Measurements from ENCODE around the gene PSTPIP1. TPM values are rescaled to one million over a fixed set of nuclear protein-coding genes. Genes with fewer than 3 reads are reported as not detected.

PSTPIP1 gene
- total and polyA plus RNA-seq, 2 experiments from 2014 or later: 0.80 TPM; not detected in 1

DNA sequence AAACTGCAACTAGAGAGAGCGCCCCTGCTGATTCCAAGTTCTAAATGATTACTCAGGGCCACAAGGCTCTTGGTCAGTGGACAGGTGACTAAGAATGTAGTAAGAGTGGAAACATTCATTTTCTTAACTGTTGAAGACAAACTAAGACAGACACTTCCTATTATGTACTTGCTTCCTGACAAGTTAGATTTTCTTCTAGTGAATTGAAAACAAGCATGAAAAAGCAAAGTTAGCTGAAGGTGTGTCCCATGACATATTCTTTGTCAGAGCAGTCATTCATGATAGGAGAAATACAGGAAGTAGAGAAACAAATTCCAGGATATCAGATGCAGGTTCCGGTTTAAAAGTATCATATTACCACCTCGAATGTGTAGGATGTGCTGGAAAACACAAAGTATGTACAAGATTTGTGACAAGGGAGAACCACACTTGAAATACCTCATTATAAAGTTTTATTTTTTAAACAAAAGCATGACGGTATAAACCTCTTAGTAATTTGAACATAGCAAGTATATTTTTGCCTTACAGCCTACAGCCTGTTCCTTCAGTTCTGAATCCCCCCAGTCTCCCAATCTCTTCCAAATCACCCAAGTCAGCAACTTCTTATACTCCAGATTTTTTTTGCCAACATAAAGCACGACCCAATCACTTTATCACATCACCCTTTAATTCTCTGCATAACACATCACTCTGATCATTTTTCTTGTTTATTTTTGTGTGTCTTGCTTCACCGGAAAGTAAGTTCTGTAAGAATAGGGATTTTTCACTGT, 69.8 kb downstream of the PSTPIP1 start:
- in situ Hi-C loops (cut with MboI): no loop called here
- H3K27ac ChIP-seq: peak overlapping the region; percentile 23; the same call in 1 of the 2 replicates
- H3K4me1 ChIP-seq (ENCODE audit: insufficient read depth): peaks cover 70% of the 10 kb centered on the region
- no peaks in the 10 kb centered on the region for H3K36me3 ChIP-seq (ENCODE audit: low read depth)
- H3K79me2 ChIP-seq (ENCODE audit: insufficient read depth): peaks cover 87% of the 10 kb centered on the region
- DNase-seq: peak; percentile 75
- H4K20me1 ChIP-seq (ENCODE audit: insufficient read depth): peaks cover 5% of the 10 kb centered on the region; the same call in 1 of the 2 replicates
- no peak overlapping the region for H2AFZ ChIP-seq
- no peaks in the 10 kb centered on the region for H3K9me2 ChIP-seq (ENCODE audit: insufficient read depth)
- H3K9ac ChIP-seq: no peak overlapping the region
- peak overlapping the region; percentile 61 for H3K4me2 ChIP-seq (ENCODE audit: unreplicated experiment)
- peaks cover 50% of the 10 kb centered on the region for H3F3A ChIP-seq (ENCODE audit: insufficient read depth)
- H3K9me3 ChIP-seq (ENCODE audit: low read depth): no peaks in the 10 kb centered on the region
- TF ChIP-seq EZH2 (IDR thresholded peaks at IDR 0.05; ENCODE audit: insufficient read depth, poor library complexity, severe bottlenecking) (no peak), EZH2phosphoT487 (IDR thresholded peaks at IDR 0.05; ENCODE audit: insufficient read depth, low read depth) (no peak)
- WGBS, 2 experiments (ENCODE audit: low coverage in 1 of 2, low lambda C conversion rate in 2 of 2, missing lambda C conversion rate in 2 of 2): 68 to 79% methylated on average over 6 of the region's 6 CpGs
- no peak overlapping the region for H3K4me3 ChIP-seq
- no peaks in the 10 kb centered on the region for H3K27me3 ChIP-seq (replicated peaks; ENCODE audit: insufficient read depth)

DNA sequence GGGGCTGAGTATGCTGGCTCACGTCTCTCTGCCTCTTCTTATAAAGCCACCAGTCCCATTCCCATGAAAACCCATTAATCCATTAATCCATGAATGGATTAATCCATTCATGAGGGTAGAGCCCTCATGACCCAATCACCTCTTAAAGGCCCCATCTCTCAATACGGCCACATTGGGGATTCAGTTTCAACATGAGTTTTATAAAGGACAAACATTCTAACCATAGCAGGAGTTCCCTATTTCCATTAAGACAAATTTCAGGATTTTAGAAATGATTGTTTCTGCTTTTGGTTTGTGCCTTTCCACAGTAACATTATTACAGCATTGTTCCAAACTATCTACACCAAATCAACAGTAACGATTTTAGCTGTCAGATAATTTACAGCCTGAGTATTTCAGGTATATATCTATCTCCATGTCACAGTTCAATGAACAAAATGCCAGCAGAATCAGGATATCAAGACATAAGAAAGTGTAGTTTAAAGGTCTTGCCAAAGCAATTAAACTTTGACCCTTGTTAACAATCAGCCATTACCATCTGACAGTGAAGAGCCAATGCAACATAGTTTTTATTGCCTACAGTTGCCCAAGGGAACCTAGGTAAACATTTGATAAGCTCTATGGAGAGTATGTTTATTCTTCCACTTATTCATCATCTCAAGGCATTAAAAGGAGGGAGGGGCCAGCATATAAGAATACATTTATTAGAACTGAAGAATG, 72.2 kb downstream of the PSTPIP1 start:
- DNase-seq: peak; percentile 27
- Histone ChIP-seq H3K4me3 (no peak overlapping the region), H3K9ac (no peak overlapping the region), H3K9me2 (ENCODE audit: insufficient read depth) (no peaks in the 10 kb centered on the region), H3K4me1 (ENCODE audit: insufficient read depth) (peaks cover 53% of the 10 kb centered on the region), H3K9me3 (ENCODE audit: low read depth) (no peaks in the 10 kb centered on the region), H3K79me2 (ENCODE audit: insufficient read depth) (peaks cover 80% of the 10 kb centered on the region), H2AFZ (no peak overlapping the region), H3K36me3 (ENCODE audit: low read depth) (no peaks in the 10 kb centered on the region), H3K27ac (no peak overlapping the region), H3F3A (ENCODE audit: insufficient read depth) (peaks cover 33% of the 10 kb centered on the region), H3K4me2 (ENCODE audit: unreplicated experiment) (no peak overlapping the region), H4K20me1 (ENCODE audit: insufficient read depth) (peaks cover 5% of the 10 kb centered on the region; the same call in 1 of the 2 replicates), H3K27me3 (replicated peaks; ENCODE audit: insufficient read depth) (no peaks in the 10 kb centered on the region)
- 96 to 100% methylated on average over 3 of the region's 3 CpGs for WGBS, 2 experiments (ENCODE audit: low coverage in 1 of 2, low lambda C conversion rate in 2 of 2, missing lambda C conversion rate in 2 of 2)
- no peak for TF ChIP-seq EZH2phosphoT487 (IDR thresholded peaks at IDR 0.05; ENCODE audit: insufficient read depth, low read depth)
- no peak for TF ChIP-seq EZH2 (IDR thresholded peaks at IDR 0.05; ENCODE audit: insufficient read depth, poor library complexity, severe bottlenecking)
- in situ Hi-C loops (cut with MboI): no loop called here

- H2AFZ ChIP-seq: no peak overlapping the region
- H3K36me3 ChIP-seq (ENCODE audit: low read depth): no peaks in the 10 kb centered on the region
- WGBS, 2 experiments (ENCODE audit: low coverage in 1 of 2, low lambda C conversion rate in 2 of 2, missing lambda C conversion rate in 2 of 2): 81 to 86% methylated on average over 3 of the region's 3 CpGs
- TF ChIP-seq EZH2 (IDR thresholded peaks at IDR 0.05; ENCODE audit: insufficient read depth, poor library complexity, severe bottlenecking) (no peak), EZH2phosphoT487 (IDR thresholded peaks at IDR 0.05; ENCODE audit: insufficient read depth, low read depth) (no peak)
- H3K9ac ChIP-seq: no peak overlapping the region
- H3K4me3 ChIP-seq: no peak overlapping the region
- DNase-seq: no peak
- no peaks in the 10 kb centered on the region for H3K9me2 ChIP-seq (ENCODE audit: insufficient read depth)
- no peaks in the 10 kb centered on the region for H3K9me3 ChIP-seq (ENCODE audit: low read depth)
- no peak overlapping the region for H3K27ac ChIP-seq
- H3K27me3 ChIP-seq (replicated peaks; ENCODE audit: insufficient read depth): no peaks in the 10 kb centered on the region
- H4K20me1 ChIP-seq (ENCODE audit: insufficient read depth): peaks cover 5% of the 10 kb centered on the region; the same call in 1 of the 2 replicates
- H3F3A ChIP-seq (ENCODE audit: insufficient read depth): peaks cover 27% of the 10 kb centered on the region
- in situ Hi-C loops (cut with MboI): no loop called here
- peaks cover 73% of the 10 kb centered on the region for H3K79me2 ChIP-seq (ENCODE audit: insufficient read depth)
- H3K4me2 ChIP-seq (ENCODE audit: unreplicated experiment): no peak overlapping the region
- peaks cover 46% of the 10 kb centered on the region for H3K4me1 ChIP-seq (ENCODE audit: insufficient read depth)
These were observed 72.9 kb downstream of the PSTPIP1 start for GRCh38 chr15:77067691-77068367.

DNA sequence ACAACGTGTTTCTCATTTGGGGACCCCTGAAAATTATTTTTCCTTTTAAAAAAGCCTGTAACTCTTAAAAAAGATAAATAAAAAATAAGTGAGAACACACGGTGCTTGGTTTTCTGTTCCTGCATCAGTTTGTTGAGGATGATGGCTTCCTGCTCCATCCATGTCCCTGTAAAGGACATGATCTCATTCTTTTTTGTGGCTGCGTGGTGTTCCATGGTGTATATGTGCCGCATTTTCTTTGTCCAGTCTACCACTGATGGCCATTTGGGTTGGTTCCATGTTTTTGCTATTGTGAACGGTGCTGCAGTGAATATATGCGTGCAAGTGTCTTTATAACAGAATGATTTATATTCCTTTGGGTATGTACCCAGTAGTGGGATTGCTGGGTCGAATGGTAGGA, 73.7 kb downstream of the PSTPIP1 start:
- in situ Hi-C loops (cut with MboI): no loop called here

More for the DNA sequence above, 73.7 kb downstream of the PSTPIP1 start:
- H3K9me3 ChIP-seq (ENCODE audit: low read depth): no peaks in the 10 kb centered on the region
- no peak for DNase-seq
- peaks cover 65% of the 10 kb centered on the region for H3K79me2 ChIP-seq (ENCODE audit: insufficient read depth)
- H3K4me1 ChIP-seq (ENCODE audit: insufficient read depth): peaks cover 38% of the 10 kb centered on the region
- no peak overlapping the region for H3K9ac ChIP-seq
- no peak overlapping the region for H3K27ac ChIP-seq
- no peaks in the 10 kb centered on the region for H3K9me2 ChIP-seq (ENCODE audit: insufficient read depth)
- no peak overlapping the region for H3K4me3 ChIP-seq
- TF ChIP-seq EZH2phosphoT487 (IDR thresholded peaks at IDR 0.05; ENCODE audit: insufficient read depth, low read depth) (no peak), EZH2 (IDR thresholded peaks at IDR 0.05; ENCODE audit: insufficient read depth, poor library complexity, severe bottlenecking) (no peak)
- H3K36me3 ChIP-seq (ENCODE audit: low read depth): no peaks in the 10 kb centered on the region
- 92% methylated on average over 7 of the region's 7 CpGs for WGBS, 2 experiments (ENCODE audit: low coverage in 1 of 2, low lambda C conversion rate in 2 of 2, missing lambda C conversion rate in 2 of 2)
- H3K4me2 ChIP-seq (ENCODE audit: unreplicated experiment): peak overlapping the region; percentile 89
- H3F3A ChIP-seq (ENCODE audit: insufficient read depth): peaks cover 25% of the 10 kb centered on the region
- H2AFZ ChIP-seq: no peak overlapping the region
- H3K27me3 ChIP-seq (replicated peaks; ENCODE audit: insufficient read depth): no peaks in the 10 kb centered on the region
- peaks cover 5% of the 10 kb centered on the region; the same call in 1 of the 2 replicates for H4K20me1 ChIP-seq (ENCODE audit: insufficient read depth)

Data from GM23248 (cell line).